Measurements from ENCODE around the gene WIPF3. TPM values are rescaled to one million over a fixed set of nuclear protein-coding genes. Genes with fewer than 3 reads are reported as not detected.

Gene WIPF3
- total RNA-seq, 3 donors from 2014 or later: 0.16 to 3.2 (median 0.66) TPM

- Histone ChIP-seq H3K27me3 (no peaks in the 10 kb centered on the region), H3K36me3 (no peaks in the 10 kb centered on the region), H3K4me1 (no peaks in the 10 kb centered on the region), H3K4me3 (no peak overlapping the region), H3K27ac (no peak overlapping the region), H3K9me3 (no peaks in the 10 kb centered on the region)
- no peak for DNase-seq (ENCODE audit: low spot score in 2 of 2)
- intact Hi-C loops (cut with DNase I; ENCODE audit: low total_unique reads): no loop called here
- TF ChIP-seq, protein P1, sequence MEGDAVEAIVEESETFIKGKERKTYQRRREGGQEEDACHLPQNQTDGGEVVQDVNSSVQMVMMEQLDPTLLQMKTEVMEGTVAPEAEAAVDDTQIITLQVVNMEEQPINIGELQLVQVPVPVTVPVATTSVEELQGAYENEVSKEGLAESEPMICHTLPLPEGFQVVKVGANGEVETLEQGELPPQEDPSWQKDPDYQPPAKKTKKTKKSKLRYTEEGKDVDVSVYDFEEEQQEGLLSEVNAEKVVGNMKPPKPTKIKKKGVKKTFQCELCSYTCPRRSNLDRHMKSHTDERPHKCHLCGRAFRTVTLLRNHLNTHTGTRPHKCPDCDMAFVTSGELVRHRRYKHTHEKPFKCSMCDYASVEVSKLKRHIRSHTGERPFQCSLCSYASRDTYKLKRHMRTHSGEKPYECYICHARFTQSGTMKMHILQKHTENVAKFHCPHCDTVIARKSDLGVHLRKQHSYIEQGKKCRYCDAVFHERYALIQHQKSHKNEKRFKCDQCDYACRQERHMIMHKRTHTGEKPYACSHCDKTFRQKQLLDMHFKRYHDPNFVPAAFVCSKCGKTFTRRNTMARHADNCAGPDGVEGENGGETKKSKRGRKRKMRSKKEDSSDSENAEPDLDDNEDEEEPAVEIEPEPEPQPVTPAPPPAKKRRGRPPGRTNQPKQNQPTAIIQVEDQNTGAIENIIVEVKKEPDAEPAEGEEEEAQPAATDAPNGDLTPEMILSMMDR (IDR thresholded peaks at IDR 0.05): no peak
- TF ChIP-seq POLR2A (IDR thresholded peaks at IDR 0.05) (no peak), POLR2AphosphoS5 (IDR thresholded peaks at IDR 0.05) (no peak)
Observed at GRCh38 chr7:29914180-29914579, 107.9 kb downstream of the WIPF3 start.

DNA sequence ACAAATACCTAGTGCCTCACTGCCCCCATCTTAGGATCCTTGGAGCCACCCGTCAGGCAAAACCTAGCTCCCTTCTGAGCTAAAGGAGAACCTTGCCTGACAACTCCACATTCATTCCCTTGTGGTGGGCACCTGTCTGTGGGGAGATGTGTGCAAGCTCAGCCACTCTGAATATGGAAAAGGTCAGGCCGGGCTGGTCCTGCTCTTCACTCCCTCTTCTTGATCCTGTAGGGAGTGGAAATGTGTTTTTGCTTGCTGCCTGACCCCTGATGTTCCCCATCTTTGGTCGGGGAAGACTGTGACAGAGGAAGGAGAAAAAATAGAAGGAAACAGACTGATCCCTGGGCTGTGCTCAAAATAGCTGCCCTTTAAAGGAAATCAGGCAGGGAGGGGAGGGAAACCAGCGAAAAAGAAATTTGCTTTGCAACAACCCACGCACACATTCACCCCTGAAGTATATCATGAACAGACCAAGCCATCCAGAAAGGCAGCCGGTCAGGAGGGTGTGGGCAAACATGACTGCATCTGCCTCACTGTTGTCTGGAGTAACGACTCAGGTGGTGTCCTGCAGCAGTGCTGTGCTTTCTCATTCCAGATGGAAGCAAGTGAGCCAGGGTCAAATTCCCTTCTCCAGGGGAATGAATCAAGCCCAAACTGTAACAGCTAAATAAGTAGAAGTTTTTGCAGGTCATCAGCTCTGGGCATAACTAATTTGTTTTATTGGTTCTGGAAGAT lies 109.3 kb downstream of the WIPF3 start:
- Histone ChIP-seq H3K36me3 (no peaks in the 10 kb centered on the region), H3K4me3 (no peak overlapping the region), H3K4me1 (no peaks in the 10 kb centered on the region), H3K27ac (no peak overlapping the region), H3K27me3 (no peaks in the 10 kb centered on the region), H3K9me3 (no peaks in the 10 kb centered on the region)
- TF ChIP-seq, protein P1 (IDR thresholded peaks at IDR 0.05): no peak
- TF ChIP-seq POLR2AphosphoS5 (IDR thresholded peaks at IDR 0.05) (no peak), POLR2A (IDR thresholded peaks at IDR 0.05) (no peak)
- DNase-seq (ENCODE audit: low spot score in 2 of 2): no peak
- intact Hi-C loops (cut with DNase I; ENCODE audit: low total_unique reads): no loop called here

- no peaks in the 10 kb centered on the region for H3K36me3 ChIP-seq
- no peak for TF ChIP-seq POLR2AphosphoS5 (IDR thresholded peaks at IDR 0.05)
- H3K27ac ChIP-seq: no peak overlapping the region
- intact Hi-C loops (cut with DNase I; ENCODE audit: low total_unique reads): no loop called here
- DNase-seq (ENCODE audit: low spot score in 2 of 2): no peak
- no peaks in the 10 kb centered on the region for H3K4me1 ChIP-seq
- H3K27me3 ChIP-seq: no peaks in the 10 kb centered on the region
- no peak overlapping the region for H3K4me3 ChIP-seq
- H3K9me3 ChIP-seq: no peaks in the 10 kb centered on the region
Observed at GRCh38 chr7:29917641-29918040, 111.3 kb downstream of the WIPF3 start.

DNA sequence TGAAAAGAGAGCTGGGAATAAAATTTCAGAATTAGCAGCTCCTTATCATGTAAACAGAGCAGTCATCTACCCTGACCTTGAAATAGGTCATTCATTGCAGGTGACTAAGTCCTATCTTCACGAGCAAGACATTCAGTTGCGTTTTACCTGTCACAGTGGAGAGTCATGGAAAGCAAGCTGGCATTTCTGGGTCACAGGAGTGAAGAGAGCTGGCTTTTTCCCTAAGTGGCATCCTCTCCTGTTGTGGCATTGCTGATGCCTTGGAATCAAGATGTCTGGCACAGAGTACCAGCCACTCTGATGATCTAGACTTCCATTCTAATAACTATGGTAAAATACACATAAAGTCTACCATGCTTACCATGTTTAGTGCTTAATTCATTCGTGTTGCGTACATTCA lies 112.5 kb downstream of the WIPF3 start:
- no peak overlapping the region for H3K4me3 ChIP-seq

DNA sequence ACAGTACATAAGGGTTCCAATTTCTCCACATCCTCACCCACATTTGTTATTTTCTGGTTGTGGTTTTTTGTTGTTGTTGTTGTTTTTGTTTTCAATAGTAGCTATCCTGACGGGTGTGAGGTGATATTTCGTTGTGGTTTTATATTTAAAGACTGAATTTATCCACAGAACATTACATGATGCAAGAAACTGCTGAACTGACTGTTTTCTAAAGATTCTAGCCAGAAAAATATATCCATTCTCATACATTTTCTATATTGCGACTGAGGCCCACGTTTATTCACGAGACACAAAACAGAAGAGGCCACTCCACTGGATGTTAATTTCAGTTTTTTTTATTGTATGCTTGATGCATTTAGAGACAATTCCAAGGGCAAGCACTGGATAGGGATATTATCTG lies 113.5 kb downstream of the WIPF3 start:
- Histone ChIP-seq H3K9me3 (no peaks in the 10 kb centered on the region), H3K4me1 (no peaks in the 10 kb centered on the region), H3K36me3 (peaks cover 11% of the 10 kb centered on the region), H3K27ac (no peak overlapping the region), H3K4me3 (no peak overlapping the region), H3K27me3 (no peaks in the 10 kb centered on the region)
- TF ChIP-seq, protein P1 (IDR thresholded peaks at IDR 0.05): no peak
- TF ChIP-seq POLR2A (IDR thresholded peaks at IDR 0.05) (no peak), POLR2AphosphoS5 (IDR thresholded peaks at IDR 0.05) (no peak)
- no peak for DNase-seq (ENCODE audit: low spot score in 2 of 2)
- intact Hi-C loops (cut with DNase I; ENCODE audit: low total_unique reads): no loop called here

More for the DNA sequence above, 112.5 kb downstream of the WIPF3 start:
- intact Hi-C loops (cut with DNase I; ENCODE audit: low total_unique reads): no loop called here
- no peaks in the 10 kb centered on the region for H3K27me3 ChIP-seq
- H3K36me3 ChIP-seq: peaks cover 9% of the 10 kb centered on the region
- no peaks in the 10 kb centered on the region for H3K4me1 ChIP-seq
- no peak for DNase-seq (ENCODE audit: low spot score in 2 of 2)
- no peak for TF ChIP-seq POLR2AphosphoS5 (IDR thresholded peaks at IDR 0.05)
- TF ChIP-seq POLR2A (IDR thresholded peaks at IDR 0.05): no peak
- TF ChIP-seq, protein P1 (IDR thresholded peaks at IDR 0.05): no peak
- no peak overlapping the region for H3K27ac ChIP-seq
- H3K9me3 ChIP-seq: no peaks in the 10 kb centered on the region
